Trophoblast cell (in vitro differentiated cells and primary cell): ENCODE data around the gene PCNX4.

ENCODE experiments used
- DNase-seq, 2 donors: peaks; one replicate each; pipeline ENCODE4 v3.0.0-alpha.2; 2016
- H2AFZ ChIP-seq: 2 replicates; pipeline ENCODE4 v1.6.1; 2013; ENCODE audit warnings: low read length, moderate library complexity, mild to moderate bottlenecking; ENCODE audit not compliant: insufficient read depth, poor library complexity
- H2AK5ac ChIP-seq: 2 replicates; pipeline ENCODE4 v1.6.1; 2013; ENCODE audit warnings: mild to moderate bottlenecking, low read length
- H2BK120ac ChIP-seq: 2 replicates; pipeline ENCODE4 v1.6.1; 2013; ENCODE audit warnings: low read length, mild to moderate bottlenecking, moderate library complexity; ENCODE audit not compliant: insufficient read depth, poor library complexity
- H2BK12ac ChIP-seq: 2 replicates; pipeline ENCODE4 v1.6.1; 2013; ENCODE audit warnings: mild to moderate bottlenecking, low read length, moderate library complexity
- H2BK5ac ChIP-seq: 2 replicates; pipeline ENCODE4 v1.6.1; 2013; ENCODE audit warnings: low read length, low read depth, moderate library complexity, mild to moderate bottlenecking; ENCODE audit not compliant: poor library complexity
- H3K14ac ChIP-seq: 2 replicates; pipeline ENCODE4 v1.6.1; 2013; ENCODE audit warnings: mild to moderate bottlenecking, low read length
- H3K18ac ChIP-seq: 2 replicates; pipeline ENCODE4 v1.6.1; 2013; ENCODE audit warnings: mild to moderate bottlenecking, low read length
- H3K23ac ChIP-seq: 2 replicates; pipeline ENCODE4 v1.6.1; 2013; ENCODE audit warnings: low read length
- H3K27ac ChIP-seq: 2 replicates; pipeline ENCODE4 v1.5.1; 2013; ENCODE audit warnings: low read depth, mild to moderate bottlenecking, inconsistent platforms, low read length, moderate library complexity
- H3K27me3 ChIP-seq: 2 replicates; pipeline ENCODE4 v1.6.1; 2013; ENCODE audit warnings: inconsistent platforms, mild to moderate bottlenecking, low read length, moderate library complexity; ENCODE audit not compliant: insufficient read depth
- H3K36me3 ChIP-seq, 2 experiments: 1 replicate in 1 of 2; 2 replicates in 1 of 2; pipeline ENCODE4 v1.6.1; 2013; ENCODE audit warnings: low read length in 2 of 2, mild to moderate bottlenecking in 2 of 2, moderate library complexity in 1 of 2; ENCODE audit not compliant: insufficient read depth in 2 of 2, control insufficient read depth in 1 of 2
- H3K4ac ChIP-seq: 2 replicates; pipeline ENCODE4 v1.6.1; 2013; ENCODE audit warnings: low read depth, mild to moderate bottlenecking, low read length, moderate library complexity
- H3K4me1 ChIP-seq, 2 experiments: 1 replicate in 1 of 2; 2 replicates in 1 of 2; pipeline ENCODE4 v1.6.1; 2013; ENCODE audit warnings: low read length in 2 of 2, mild to moderate bottlenecking in 2 of 2, moderate library complexity in 1 of 2; ENCODE audit not compliant: insufficient read depth in 2 of 2, control insufficient read depth in 1 of 2
- H3K4me2 ChIP-seq: 2 replicates; pipeline ENCODE4 v1.6.1; 2013; ENCODE audit warnings: inconsistent platforms, mild to moderate bottlenecking, low read length, moderate library complexity
- H3K4me3 ChIP-seq: 2 replicates; pipeline ENCODE4 v1.5.1; 2013; ENCODE audit warnings: mild to moderate bottlenecking, low read depth, low read length, inconsistent platforms
- H3K79me1 ChIP-seq: one replicate; pipeline ENCODE4 v1.6.1; 2013; ENCODE audit warnings: low read length
- H3K79me2 ChIP-seq: 2 replicates; pipeline ENCODE4 v1.6.1; 2013; ENCODE audit warnings: low read length, mild to moderate bottlenecking; ENCODE audit not compliant: control insufficient read depth, insufficient read depth, poor library complexity
- H3K9ac ChIP-seq: 2 replicates; pipeline ENCODE4 v1.6.1; 2013; ENCODE audit warnings: mild to moderate bottlenecking, low read length
- H3K9me3 ChIP-seq: 2 replicates; pipeline ENCODE4 v1.6.1; 2013; ENCODE audit warnings: low read depth, mild to moderate bottlenecking, control low read depth, inconsistent platforms, low read length; ENCODE audit not compliant: insufficient read depth
- H4K12ac ChIP-seq: 2 replicates; pipeline ENCODE4 v1.6.1; 2013; ENCODE audit warnings: low read depth, mild to moderate bottlenecking, low read length, moderate library complexity
- H4K8ac ChIP-seq: 2 replicates; pipeline ENCODE4 v1.6.1; 2013; ENCODE audit warnings: low read depth, mild to moderate bottlenecking, low read length, moderate library complexity
- H4K91ac ChIP-seq: one replicate; pipeline ENCODE4 v1.6.1; 2013; ENCODE audit warnings: low read depth, mild to moderate bottlenecking, low read length, moderate library complexity
- whole genome bisulfite sequencing: extraction: QIAGEN DNeasy Blood & Tissue Kit; methylation state at CpG from one replicate; pipeline ENCODE4 v1.1.7; 2013; ENCODE audit warnings: missing lambda C conversion rate; ENCODE audit not compliant: insufficient read length, insufficient coverage; ENCODE audit errors: extremely low coverage; 5-methylcytosine and 5-hydroxymethylcytosine counted together

The PCNX4 gene

DNA sequence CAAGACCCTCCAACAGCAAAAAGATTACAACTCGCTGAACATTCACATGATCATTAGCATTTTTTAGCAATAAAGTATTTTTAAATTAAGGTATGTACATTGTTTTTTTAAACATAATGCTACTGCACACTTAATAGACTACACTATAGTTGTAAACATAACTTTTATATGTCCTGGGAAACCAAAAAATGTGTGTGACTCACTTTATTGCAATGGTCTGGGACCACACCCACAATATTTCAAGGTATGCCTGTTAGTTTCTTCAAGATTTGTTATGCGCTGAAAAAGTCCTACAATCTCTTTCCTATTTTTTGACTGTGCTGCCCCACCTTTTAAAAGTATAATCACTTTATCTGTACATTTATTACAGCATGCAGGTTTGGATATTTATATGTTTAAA, 30.4 kb upstream of the PCNX4 start:
- no peak overlapping the region for H3K4me3 ChIP-seq
- no peak overlapping the region for H2BK5ac ChIP-seq
- H4K12ac ChIP-seq = no peak overlapping the region
- no peak overlapping the region for H4K8ac ChIP-seq
- no peaks in the 10 kb centered on the region for H3K4me1 ChIP-seq
- no peak overlapping the region for H3K4me2 ChIP-seq
- WGBS = no CpG with 5 or more reads among the region's 2 CpGs
- H2BK120ac ChIP-seq = no peak overlapping the region
- H3K79me1 ChIP-seq = no peaks in the 10 kb centered on the region
- H3K27ac ChIP-seq = no peak overlapping the region
- no peak overlapping the region for H3K14ac ChIP-seq
- no peaks in the 10 kb centered on the region for H3K9me3 ChIP-seq
- no peak overlapping the region for H2BK12ac ChIP-seq
- no peaks in the 10 kb centered on the region for H3K79me2 ChIP-seq
- no peak overlapping the region for H3K4ac ChIP-seq
- H4K91ac ChIP-seq = no peak overlapping the region
- H3K18ac ChIP-seq = no peak overlapping the region
- peak in 1 of 2 donors; percentile 16 for DNase-seq
- H3K9ac ChIP-seq = no peak overlapping the region
- H2AFZ ChIP-seq = no peak overlapping the region
- H3K36me3 ChIP-seq = no peaks in the 10 kb centered on the region
- no peaks in the 10 kb centered on the region for H3K27me3 ChIP-seq
- H3K23ac ChIP-seq = no peak overlapping the region
- H2AK5ac ChIP-seq = no peak overlapping the region

DNA sequence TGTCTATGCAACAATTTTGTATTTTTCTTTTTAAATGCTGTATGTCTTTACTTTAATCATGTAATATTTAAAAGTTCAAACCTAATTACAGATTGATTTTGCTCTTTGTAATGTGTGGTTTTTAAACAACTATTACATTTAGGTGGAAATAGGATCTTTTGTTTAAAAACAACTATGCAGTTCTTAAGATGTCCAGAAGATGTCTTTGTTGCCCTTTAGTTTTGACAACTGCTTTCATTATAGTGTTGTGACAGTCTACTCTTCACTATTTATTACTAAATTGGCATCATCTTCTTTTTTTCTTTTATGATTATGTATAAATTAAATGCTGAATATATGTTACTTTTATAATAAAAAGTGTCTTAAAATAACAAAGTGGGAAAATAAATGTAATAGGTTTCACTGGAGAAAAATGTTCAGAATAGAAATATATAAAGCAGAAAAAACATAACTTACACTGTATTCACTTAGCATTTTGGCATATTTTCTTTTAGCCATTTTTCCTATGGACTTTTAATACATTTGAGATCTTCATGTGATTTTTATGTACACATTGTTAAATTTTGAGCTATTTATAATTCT, 27.1 kb upstream of the PCNX4 start:
- Histone ChIP-seq H3K4me3 (no peak overlapping the region), H3K27me3 (no peaks in the 10 kb centered on the region), H3K4me2 (no peak overlapping the region), H3K9ac (no peak overlapping the region), H3K79me2 (no peaks in the 10 kb centered on the region), H3K23ac (no peak overlapping the region), H3K14ac (no peak overlapping the region), H3K4ac (no peak overlapping the region), H3K36me3 (no peaks in the 10 kb centered on the region), H3K9me3 (no peaks in the 10 kb centered on the region), H4K12ac (no peak overlapping the region), H2BK120ac (no peak overlapping the region), H2BK12ac (no peak overlapping the region), H4K8ac (no peak overlapping the region), H4K91ac (no peak overlapping the region), H2AFZ (no peak overlapping the region), H3K79me1 (no peaks in the 10 kb centered on the region), H3K18ac (no peak overlapping the region), H2AK5ac (no peak overlapping the region), H3K4me1 (no peaks in the 10 kb centered on the region), H3K27ac (no peak overlapping the region), H2BK5ac (no peak overlapping the region)
- peak in 1 of 2 donors; percentile 60 for DNase-seq

DNA sequence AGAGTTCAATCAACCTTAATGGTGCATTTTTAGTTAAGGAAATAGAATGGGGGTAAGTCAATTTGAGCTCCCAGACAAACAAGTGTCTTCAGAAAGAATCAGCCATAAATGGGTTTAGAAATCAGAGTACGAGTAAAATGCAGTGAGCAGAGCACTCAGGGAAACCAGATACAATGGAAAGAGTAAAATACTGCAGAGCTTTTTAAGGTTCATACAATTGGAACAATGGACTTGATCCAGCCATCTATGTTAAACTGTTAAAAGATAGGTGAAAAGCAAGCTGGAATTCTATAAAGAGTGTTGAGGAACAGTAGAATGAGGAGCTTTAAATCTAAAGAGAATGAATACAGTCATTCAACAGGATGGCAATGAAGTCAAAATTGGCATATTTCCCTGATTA, 23.8 kb upstream of the PCNX4 start:
- H4K12ac ChIP-seq = no peak overlapping the region
- DNase-seq = no peak
- H3K9me3 ChIP-seq = no peaks in the 10 kb centered on the region
- H3K79me2 ChIP-seq = no peaks in the 10 kb centered on the region
- H4K8ac ChIP-seq = no peak overlapping the region
- no peaks in the 10 kb centered on the region for H3K36me3 ChIP-seq
- no peak overlapping the region for H2BK5ac ChIP-seq
- H3K27me3 ChIP-seq = no peaks in the 10 kb centered on the region
- no peaks in the 10 kb centered on the region for H3K79me1 ChIP-seq
- no peaks in the 10 kb centered on the region for H3K4me1 ChIP-seq
- no peak overlapping the region for H3K23ac ChIP-seq
- H3K4me2 ChIP-seq = no peak overlapping the region
- no peak overlapping the region for H2AFZ ChIP-seq
- H3K14ac ChIP-seq = no peak overlapping the region
- H3K18ac ChIP-seq = no peak overlapping the region
- no peak overlapping the region for H4K91ac ChIP-seq
- WGBS = no CpG with 5 or more reads among the region's 1 CpG
- no peak overlapping the region for H3K9ac ChIP-seq
- H2BK120ac ChIP-seq = no peak overlapping the region
- H3K27ac ChIP-seq = no peak overlapping the region
- no peak overlapping the region for H2BK12ac ChIP-seq
- H3K4ac ChIP-seq = no peak overlapping the region
- H3K4me3 ChIP-seq = no peak overlapping the region
- no peak overlapping the region for H2AK5ac ChIP-seq

DNA sequence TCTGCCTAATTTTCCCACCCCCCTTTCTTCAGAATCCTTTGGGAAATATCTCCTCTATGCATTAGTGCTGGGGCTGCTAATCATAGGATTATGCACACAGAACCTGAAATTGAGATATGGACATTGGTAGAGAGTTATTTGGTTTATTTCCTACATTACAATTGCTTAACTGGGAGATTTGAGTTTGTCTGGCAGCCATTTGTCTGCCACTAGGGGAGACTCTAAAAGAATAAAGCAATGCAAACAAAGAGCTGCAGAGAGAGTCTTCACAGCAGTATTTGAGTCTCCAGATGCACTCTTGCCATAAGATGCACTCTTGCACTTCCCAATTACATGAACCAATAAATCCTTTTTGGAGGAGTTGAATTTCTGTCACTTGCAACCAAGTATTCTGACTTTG, 12.0 kb upstream of the PCNX4 start:
- H3K4me1 ChIP-seq = no peaks in the 10 kb centered on the region
- no peaks in the 10 kb centered on the region for H3K9me3 ChIP-seq
- H2BK5ac ChIP-seq = no peak overlapping the region
- H3K36me3 ChIP-seq = no peaks in the 10 kb centered on the region
- no peak overlapping the region for H3K9ac ChIP-seq
- H3K14ac ChIP-seq = no peak overlapping the region
- no peak overlapping the region for H4K12ac ChIP-seq
- no peak overlapping the region for H2AFZ ChIP-seq
- no peak for DNase-seq
- no peak overlapping the region for H3K27ac ChIP-seq
- H4K91ac ChIP-seq = no peak overlapping the region
- H3K4me2 ChIP-seq = no peak overlapping the region
- H3K18ac ChIP-seq = no peak overlapping the region
- no peak overlapping the region for H3K4ac ChIP-seq
- H4K8ac ChIP-seq = no peak overlapping the region
- H2BK12ac ChIP-seq = no peak overlapping the region
- no peak overlapping the region for H2BK120ac ChIP-seq
- no peak overlapping the region for H3K23ac ChIP-seq
- no peak overlapping the region for H3K4me3 ChIP-seq
- no peaks in the 10 kb centered on the region for H3K79me1 ChIP-seq
- no peaks in the 10 kb centered on the region for H3K27me3 ChIP-seq
- no peaks in the 10 kb centered on the region for H3K79me2 ChIP-seq
- no peak overlapping the region for H2AK5ac ChIP-seq
